Vagina (tissue), 2 donors: ENCODE data around the gene IL16.

Experiments used
- POLR2AphosphoS5 ChIP-seq, 2 donors: sonication (generic); formaldehyde crosslinking; IDR thresholded peaks; one replicate each; pipeline ENCODE4 v1.9.0; 2017; ENCODE audit warnings: antibody characterized with exemption in 2 of 2, mild to moderate bottlenecking in 2 of 2, low read depth in 1 of 2; ENCODE audit not compliant: insufficient read depth in 1 of 2
- TF ChIP-seq, protein P1 (sequence below), 3 experiments: fragments of 450-650 bp in 2 of 3; fragments of 200-600 bp in 1 of 3; sonication (generic) in 1 of 3; IDR thresholded peaks; one replicate each; pipeline ENCODE4 v1.5.1; 2017 to 2019; ENCODE audit warnings: antibody characterized with exemption in 3 of 3, mild to moderate bottlenecking in 2 of 3, moderate library complexity in 2 of 3

DNA sequence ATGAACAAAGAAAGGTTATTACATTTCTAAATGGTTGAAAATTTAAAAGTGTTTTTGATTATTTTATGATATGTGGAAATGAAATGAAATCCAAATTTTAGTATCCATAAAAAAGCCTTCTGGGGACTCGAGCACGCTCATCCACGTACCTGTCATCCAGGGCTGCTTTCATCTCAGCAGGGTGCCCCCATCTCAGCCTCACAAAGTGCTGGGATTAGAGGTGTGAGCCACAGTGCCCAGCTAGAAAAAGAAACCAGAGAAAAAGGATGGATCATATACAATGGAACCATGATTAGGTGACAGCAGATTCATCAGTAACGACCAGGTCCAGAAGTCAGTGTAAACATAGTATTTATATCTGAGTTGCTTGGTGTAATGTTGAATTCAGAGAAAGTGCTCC lies 77.6 kb downstream of the IL16 start:
- TF ChIP-seq, protein P1, sequence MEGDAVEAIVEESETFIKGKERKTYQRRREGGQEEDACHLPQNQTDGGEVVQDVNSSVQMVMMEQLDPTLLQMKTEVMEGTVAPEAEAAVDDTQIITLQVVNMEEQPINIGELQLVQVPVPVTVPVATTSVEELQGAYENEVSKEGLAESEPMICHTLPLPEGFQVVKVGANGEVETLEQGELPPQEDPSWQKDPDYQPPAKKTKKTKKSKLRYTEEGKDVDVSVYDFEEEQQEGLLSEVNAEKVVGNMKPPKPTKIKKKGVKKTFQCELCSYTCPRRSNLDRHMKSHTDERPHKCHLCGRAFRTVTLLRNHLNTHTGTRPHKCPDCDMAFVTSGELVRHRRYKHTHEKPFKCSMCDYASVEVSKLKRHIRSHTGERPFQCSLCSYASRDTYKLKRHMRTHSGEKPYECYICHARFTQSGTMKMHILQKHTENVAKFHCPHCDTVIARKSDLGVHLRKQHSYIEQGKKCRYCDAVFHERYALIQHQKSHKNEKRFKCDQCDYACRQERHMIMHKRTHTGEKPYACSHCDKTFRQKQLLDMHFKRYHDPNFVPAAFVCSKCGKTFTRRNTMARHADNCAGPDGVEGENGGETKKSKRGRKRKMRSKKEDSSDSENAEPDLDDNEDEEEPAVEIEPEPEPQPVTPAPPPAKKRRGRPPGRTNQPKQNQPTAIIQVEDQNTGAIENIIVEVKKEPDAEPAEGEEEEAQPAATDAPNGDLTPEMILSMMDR (IDR thresholded peaks at IDR 0.05): no peak
- no peak for TF ChIP-seq POLR2AphosphoS5 (IDR thresholded peaks at IDR 0.05; ENCODE audit: insufficient read depth in 1 of 2, low read depth in 1 of 2)
